SK-N-SH treated with all-trans-retinoic acid at 6 μM for 48 hours (cell line): ENCODE measurements around the gene GRAP.
A peak's percentile ranks its signal among the peaks of the same experiment; 100 is the strongest.
"Not testable (repeated sequence)": the region's sequence is repeated elsewhere in the genome, so short reads cannot be mapped to it uniquely, and the experiment has no call there.

Source experiments
- ATAC-seq: fragments of 200-7000 bp; cut with Tn5 transposase; 3 replicates; pipeline ENCODE4 v1.9.1; 2020; ENCODE audit warnings: mild to moderate bottlenecking, moderate library complexity
- ARNTL ChIP-seq: fragments of 450-650 bp; formaldehyde crosslinking; IDR thresholded peaks from 2 replicates; pipeline ENCODE4 v1.5.0; 2020; ENCODE audit warnings: low read depth, mild to moderate bottlenecking, moderate library complexity, borderline replicate concordance
- BACH2 ChIP-seq: fragments of 250-450 bp; sonication (Bioruptor Pico); IDR thresholded peaks from 2 replicates; pipeline ENCODE4 v1.9.0; 2021; ENCODE audit warnings: mild to moderate bottlenecking, borderline replicate concordance
- CSDC2 ChIP-seq: fragments of 250-450 bp; sonication (Bioruptor Pico); IDR thresholded peaks from 2 replicates; pipeline ENCODE4 v1.5.0; 2020; ENCODE audit warnings: mild to moderate bottlenecking, moderate library complexity
- ESRRG ChIP-seq: fragments of 250-450 bp; sonication (Bioruptor Pico); IDR thresholded peaks from 2 replicates; pipeline ENCODE4 v1.6.1; 2021; ENCODE audit warnings: mild to moderate bottlenecking
- GLIS3 ChIP-seq: fragments of 250-450 bp; sonication (Bioruptor Pico); IDR thresholded peaks from 2 replicates; pipeline ENCODE4 v1.5.0; 2020; ENCODE audit warnings: mild to moderate bottlenecking, moderate library complexity
- PPARA ChIP-seq: fragments of 250-450 bp; sonication (Bioruptor Pico); IDR thresholded peaks from 2 replicates; pipeline ENCODE4 v1.5.0; 2020; ENCODE audit warnings: mild to moderate bottlenecking, borderline replicate concordance
- RARB ChIP-seq: fragments of 250-450 bp; sonication (Bioruptor Pico); IDR thresholded peaks from 2 replicates; pipeline ENCODE4 v1.8.0; 2021; ENCODE audit warnings: mild to moderate bottlenecking, moderate library complexity
- SNAI2 ChIP-seq: fragments of 250-450 bp; sonication (Bioruptor Pico); IDR thresholded peaks from 2 replicates; pipeline ENCODE4 v1.5.0; 2020; ENCODE audit warnings: mild to moderate bottlenecking, moderate library complexity
- TCF4 ChIP-seq: fragments of 250-450 bp; sonication (Bioruptor Pico); IDR thresholded peaks from 2 replicates; pipeline ENCODE4 v1.8.0; 2021; ENCODE audit warnings: mild to moderate bottlenecking, moderate library complexity, borderline replicate concordance
- TOX ChIP-seq: fragments of 250-450 bp; sonication (Bioruptor Pico); IDR thresholded peaks from 2 replicates; pipeline ENCODE4 v1.8.0; 2021; ENCODE audit warnings: mild to moderate bottlenecking, moderate library complexity, borderline replicate concordance
- ZFP3 ChIP-seq: fragments of 250-450 bp; sonication (Bioruptor Pico); IDR thresholded peaks from 2 replicates; pipeline ENCODE4 v1.5.0; 2020; ENCODE audit warnings: mild to moderate bottlenecking, moderate library complexity
- ZFP30 ChIP-seq: fragments of 450-650 bp; formaldehyde crosslinking; IDR thresholded peaks from 2 replicates; pipeline ENCODE4 v1.5.0; 2022; ENCODE audit warnings: mild to moderate bottlenecking, moderate library complexity
- ZNF70 ChIP-seq: fragments of 450-650 bp; formaldehyde crosslinking; IDR thresholded peaks from 2 replicates; pipeline ENCODE4 v1.5.0; 2020; ENCODE audit warnings: mild to moderate bottlenecking, moderate library complexity
- ZNF8 ChIP-seq: fragments of 450-650 bp; formaldehyde crosslinking; IDR thresholded peaks from 2 replicates; pipeline ENCODE4 v1.5.0; 2020; ENCODE audit warnings: mild to moderate bottlenecking, moderate library complexity
- TF ChIP-seq, protein P1 (sequence below): fragments of 250-450 bp; sonication (Bioruptor Pico); IDR thresholded peaks from 2 replicates; pipeline ENCODE4 v1.8.0; 2021; ENCODE audit warnings: low read depth, mild to moderate bottlenecking, moderate library complexity, borderline replicate concordance
- TF ChIP-seq, protein P2 (sequence below): fragments of 250-450 bp; sonication (Bioruptor Pico); IDR thresholded peaks from 2 replicates; pipeline ENCODE4 v1.5.0; 2020; ENCODE audit warnings: mild to moderate bottlenecking, moderate library complexity
- TF ChIP-seq, protein P3 (sequence below): fragments of 250-450 bp; sonication (Bioruptor Pico); IDR thresholded peaks from 2 replicates; pipeline ENCODE4 v1.8.0; 2020; ENCODE audit warnings: mild to moderate bottlenecking, moderate library complexity, borderline replicate concordance
- TF ChIP-seq, protein P4 (sequence below): fragments of 250-450 bp; sonication (Bioruptor Pico); IDR thresholded peaks from 2 replicates; pipeline ENCODE4 v1.5.1; 2020; ENCODE audit warnings: low read depth, mild to moderate bottlenecking, moderate library complexity
- TF ChIP-seq, protein P5 (sequence below): fragments of 250-450 bp; sonication (Bioruptor Pico); IDR thresholded peaks from 2 replicates; pipeline ENCODE4 v1.5.1; 2021; ENCODE audit warnings: mild to moderate bottlenecking, moderate library complexity

GRAP gene

DNA sequence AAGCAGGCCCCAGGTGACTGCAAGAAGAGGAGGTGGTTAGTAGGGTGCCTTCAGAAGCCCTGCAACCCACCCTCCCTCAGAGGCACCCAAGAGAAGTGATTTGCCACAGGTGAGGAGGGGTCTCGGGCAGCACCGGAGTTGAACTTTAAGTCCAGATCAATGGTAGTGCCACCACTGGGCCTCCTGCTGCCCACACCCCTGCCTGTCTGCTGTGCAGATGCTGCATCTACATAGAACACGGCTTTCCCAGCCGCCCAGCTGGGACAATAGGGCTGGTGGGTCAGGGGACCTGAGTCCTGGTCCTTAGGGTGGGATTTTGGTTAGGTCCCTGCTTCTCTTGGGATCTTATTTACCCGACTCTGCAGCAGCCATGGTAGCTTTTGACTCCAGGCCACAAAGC is 24.6 kb downstream of the GRAP start:
- no peak for ATAC-seq
- no peak for TF ChIP-seq ZFP3
- TF ChIP-seq, protein P1, sequence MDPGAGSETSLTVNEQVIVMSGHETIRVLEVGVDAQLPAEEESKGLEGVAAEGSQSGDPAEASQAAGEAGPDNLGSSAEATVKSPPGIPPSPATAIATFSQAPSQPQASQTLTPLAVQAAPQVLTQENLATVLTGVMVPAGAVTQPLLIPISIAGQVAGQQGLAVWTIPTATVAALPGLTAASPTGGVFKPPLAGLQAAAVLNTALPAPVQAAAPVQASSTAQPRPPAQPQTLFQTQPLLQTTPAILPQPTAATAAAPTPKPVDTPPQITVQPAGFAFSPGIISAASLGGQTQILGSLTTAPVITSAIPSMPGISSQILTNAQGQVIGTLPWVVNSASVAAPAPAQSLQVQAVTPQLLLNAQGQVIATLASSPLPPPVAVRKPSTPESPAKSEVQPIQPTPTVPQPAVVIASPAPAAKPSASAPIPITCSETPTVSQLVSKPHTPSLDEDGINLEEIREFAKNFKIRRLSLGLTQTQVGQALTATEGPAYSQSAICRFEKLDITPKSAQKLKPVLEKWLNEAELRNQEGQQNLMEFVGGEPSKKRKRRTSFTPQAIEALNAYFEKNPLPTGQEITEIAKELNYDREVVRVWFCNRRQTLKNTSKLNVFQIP (CRISPR knock-in tag) = no peak
- no peak for TF ChIP-seq CSDC2
- TF ChIP-seq ARNTL = no peak
- TF ChIP-seq, protein P2, sequence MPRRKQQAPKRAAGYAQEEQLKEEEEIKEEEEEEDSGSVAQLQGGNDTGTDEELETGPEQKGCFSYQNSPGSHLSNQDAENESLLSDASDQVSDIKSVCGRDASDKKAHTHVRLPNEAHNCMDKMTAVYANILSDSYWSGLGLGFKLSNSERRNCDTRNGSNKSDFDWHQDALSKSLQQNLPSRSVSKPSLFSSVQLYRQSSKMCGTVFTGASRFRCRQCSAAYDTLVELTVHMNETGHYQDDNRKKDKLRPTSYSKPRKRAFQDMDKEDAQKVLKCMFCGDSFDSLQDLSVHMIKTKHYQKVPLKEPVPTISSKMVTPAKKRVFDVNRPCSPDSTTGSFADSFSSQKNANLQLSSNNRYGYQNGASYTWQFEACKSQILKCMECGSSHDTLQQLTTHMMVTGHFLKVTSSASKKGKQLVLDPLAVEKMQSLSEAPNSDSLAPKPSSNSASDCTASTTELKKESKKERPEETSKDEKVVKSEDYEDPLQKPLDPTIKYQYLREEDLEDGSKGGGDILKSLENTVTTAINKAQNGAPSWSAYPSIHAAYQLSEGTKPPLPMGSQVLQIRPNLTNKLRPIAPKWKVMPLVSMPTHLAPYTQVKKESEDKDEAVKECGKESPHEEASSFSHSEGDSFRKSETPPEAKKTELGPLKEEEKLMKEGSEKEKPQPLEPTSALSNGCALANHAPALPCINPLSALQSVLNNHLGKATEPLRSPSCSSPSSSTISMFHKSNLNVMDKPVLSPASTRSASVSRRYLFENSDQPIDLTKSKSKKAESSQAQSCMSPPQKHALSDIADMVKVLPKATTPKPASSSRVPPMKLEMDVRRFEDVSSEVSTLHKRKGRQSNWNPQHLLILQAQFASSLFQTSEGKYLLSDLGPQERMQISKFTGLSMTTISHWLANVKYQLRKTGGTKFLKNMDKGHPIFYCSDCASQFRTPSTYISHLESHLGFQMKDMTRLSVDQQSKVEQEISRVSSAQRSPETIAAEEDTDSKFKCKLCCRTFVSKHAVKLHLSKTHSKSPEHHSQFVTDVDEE = no peak
- TF ChIP-seq, protein P3, sequence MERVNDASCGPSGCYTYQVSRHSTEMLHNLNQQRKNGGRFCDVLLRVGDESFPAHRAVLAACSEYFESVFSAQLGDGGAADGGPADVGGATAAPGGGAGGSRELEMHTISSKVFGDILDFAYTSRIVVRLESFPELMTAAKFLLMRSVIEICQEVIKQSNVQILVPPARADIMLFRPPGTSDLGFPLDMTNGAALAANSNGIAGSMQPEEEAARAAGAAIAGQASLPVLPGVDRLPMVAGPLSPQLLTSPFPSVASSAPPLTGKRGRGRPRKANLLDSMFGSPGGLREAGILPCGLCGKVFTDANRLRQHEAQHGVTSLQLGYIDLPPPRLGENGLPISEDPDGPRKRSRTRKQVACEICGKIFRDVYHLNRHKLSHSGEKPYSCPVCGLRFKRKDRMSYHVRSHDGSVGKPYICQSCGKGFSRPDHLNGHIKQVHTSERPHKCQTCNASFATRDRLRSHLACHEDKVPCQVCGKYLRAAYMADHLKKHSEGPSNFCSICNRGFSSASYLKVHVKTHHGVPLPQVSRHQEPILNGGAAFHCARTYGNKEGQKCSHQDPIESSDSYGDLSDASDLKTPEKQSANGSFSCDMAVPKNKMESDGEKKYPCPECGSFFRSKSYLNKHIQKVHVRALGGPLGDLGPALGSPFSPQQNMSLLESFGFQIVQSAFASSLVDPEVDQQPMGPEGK (CRISPR knock-in tag) = no peak
- TF ChIP-seq ZFP30 = no peak
- TF ChIP-seq PPARA (CRISPR knock-in tag) = no peak
- no peak for TF ChIP-seq BACH2 (CRISPR knock-in tag)
- TF ChIP-seq GLIS3 = no peak
- no peak for TF ChIP-seq TCF4
- TF ChIP-seq, protein P4, sequence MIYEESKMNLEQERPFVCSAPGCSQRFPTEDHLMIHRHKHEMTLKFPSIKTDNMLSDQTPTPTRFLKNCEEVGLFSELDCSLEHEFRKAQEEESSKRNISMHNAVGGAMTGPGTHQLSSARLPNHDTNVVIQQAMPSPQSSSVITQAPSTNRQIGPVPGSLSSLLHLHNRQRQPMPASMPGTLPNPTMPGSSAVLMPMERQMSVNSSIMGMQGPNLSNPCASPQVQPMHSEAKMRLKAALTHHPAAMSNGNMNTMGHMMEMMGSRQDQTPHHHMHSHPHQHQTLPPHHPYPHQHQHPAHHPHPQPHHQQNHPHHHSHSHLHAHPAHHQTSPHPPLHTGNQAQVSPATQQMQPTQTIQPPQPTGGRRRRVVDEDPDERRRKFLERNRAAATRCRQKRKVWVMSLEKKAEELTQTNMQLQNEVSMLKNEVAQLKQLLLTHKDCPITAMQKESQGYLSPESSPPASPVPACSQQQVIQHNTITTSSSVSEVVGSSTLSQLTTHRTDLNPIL (CRISPR knock-in tag) = no peak
- TF ChIP-seq TOX (CRISPR knock-in tag) = no peak
- TF ChIP-seq RARB (CRISPR knock-in tag) = no peak
- no peak for TF ChIP-seq ZNF70 (CRISPR knock-in tag)
- no peak for TF ChIP-seq ESRRG
- no peak for TF ChIP-seq SNAI2 (CRISPR knock-in tag)

DNA sequence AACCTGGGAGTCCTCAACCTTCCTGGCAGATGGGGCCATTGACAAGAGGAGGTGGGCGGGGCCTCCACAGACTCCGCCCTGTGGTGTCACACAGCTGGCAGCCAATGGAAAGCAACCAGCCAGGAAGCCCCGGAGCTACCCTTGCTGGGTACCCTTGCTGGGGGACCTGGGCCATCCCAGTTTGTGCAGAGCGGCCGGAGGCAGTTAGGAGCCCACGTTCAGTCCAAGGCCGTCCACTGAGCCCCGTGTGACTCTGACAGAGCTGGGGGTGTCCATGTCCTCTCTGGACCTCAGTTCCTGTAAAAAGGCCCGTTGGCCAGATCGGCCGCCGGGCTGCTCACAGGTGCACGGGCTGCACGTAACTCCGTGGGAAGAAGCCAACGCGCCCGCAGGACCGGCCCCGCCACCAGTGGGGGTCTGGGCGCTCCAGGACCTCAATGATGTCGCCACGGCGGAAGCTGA is 25.1 kb downstream of the GRAP start:
- peak; percentile 40; the same call in 1 of the 3 replicates for ATAC-seq
- TF ChIP-seq, protein P4 (CRISPR knock-in tag) = no peak
- TF ChIP-seq, protein P5, sequence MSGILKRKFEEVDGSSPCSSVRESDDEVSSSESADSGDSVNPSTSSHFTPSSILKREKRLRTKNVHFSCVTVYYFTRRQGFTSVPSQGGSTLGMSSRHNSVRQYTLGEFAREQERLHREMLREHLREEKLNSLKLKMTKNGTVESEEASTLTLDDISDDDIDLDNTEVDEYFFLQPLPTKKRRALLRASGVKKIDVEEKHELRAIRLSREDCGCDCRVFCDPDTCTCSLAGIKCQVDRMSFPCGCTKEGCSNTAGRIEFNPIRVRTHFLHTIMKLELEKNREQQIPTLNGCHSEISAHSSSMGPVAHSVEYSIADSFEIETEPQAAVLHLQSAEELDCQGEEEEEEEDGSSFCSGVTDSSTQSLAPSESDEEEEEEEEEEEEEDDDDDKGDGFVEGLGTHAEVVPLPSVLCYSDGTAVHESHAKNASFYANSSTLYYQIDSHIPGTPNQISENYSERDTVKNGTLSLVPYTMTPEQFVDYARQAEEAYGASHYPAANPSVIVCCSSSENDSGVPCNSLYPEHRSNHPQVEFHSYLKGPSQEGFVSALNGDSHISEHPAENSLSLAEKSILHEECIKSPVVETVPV (CRISPR knock-in tag) = no peak
- TF ChIP-seq TOX (CRISPR knock-in tag) (no peak), BACH2 (CRISPR knock-in tag) (no peak), CSDC2 (no peak), PPARA (CRISPR knock-in tag) (no peak), ZNF8 (no peak), ZNF70 (CRISPR knock-in tag) (no peak)
- TF ChIP-seq, protein P3 (CRISPR knock-in tag) = no peak

DNA sequence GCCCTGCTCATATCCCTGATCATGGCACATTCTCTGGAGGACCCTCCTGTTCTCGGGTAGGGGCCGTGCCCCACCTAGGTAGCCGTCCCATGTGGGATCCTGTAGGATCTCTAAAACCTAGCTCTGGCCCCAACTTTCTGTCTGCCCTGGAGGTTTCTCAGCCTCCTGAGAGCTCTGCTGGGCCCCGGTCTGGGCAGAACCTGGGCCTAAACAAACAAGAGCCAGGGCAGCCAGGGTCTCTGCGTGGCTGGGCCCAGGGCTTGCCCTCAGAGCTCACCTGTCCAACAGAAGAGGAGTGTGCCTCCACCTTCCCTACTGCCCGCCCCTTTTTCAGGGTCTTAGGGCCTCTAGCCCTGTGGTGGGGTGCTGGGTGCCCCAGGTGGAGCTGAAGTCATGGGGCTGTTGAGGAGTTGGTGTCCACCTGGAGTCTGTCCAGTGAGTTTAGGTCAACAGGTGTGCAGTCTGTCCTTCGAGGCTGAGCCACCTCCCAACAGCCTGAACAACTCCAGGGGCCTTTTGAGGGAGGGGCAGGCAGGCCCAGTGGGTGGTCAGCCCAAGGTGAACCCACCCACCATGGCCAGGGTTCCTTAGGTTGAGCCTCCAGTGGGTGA is 25.6 kb downstream of the GRAP start:
- ATAC-seq = not testable (repeated sequence)
